Small intestine (tissue), 7 donors: ENCODE data around the gene EPHA8. TPM values are rescaled to one million over a fixed set of nuclear protein-coding genes. Genes with fewer than 3 reads are reported as not detected.

ENCODE experiments used
- DNase-seq, 2 donors: peaks; one replicate each; pipeline versions ENCODE4 v3.0.0 to v3.0.0-alpha.2; 2013
- FAIRE-seq: peaks from 2 replicates; lab custom pipeline; 2012; peaks lifted over from hg19 to GRCh38; lab: Jason Lieb, UNC
- H3K27ac ChIP-seq, 3 donors: one replicate each; pipeline ENCODE4 v1.5.1; 2013; ENCODE audit warnings: low read length in 2 of 3, mild to moderate bottlenecking in 2 of 3, control low read depth in 1 of 3, inconsistent platforms in 1 of 3, low read depth in 1 of 3, moderate library complexity in 1 of 3
- H3K27me3 ChIP-seq, 3 donors: one replicate each; pipeline ENCODE4 v1.6.1; 2013; ENCODE audit warnings: low read length in 3 of 3, inconsistent platforms in 1 of 3; ENCODE audit not compliant: control insufficient read depth in 3 of 3, insufficient read depth in 3 of 3
- H3K36me3 ChIP-seq, 3 donors: one replicate each; pipeline ENCODE4 v1.6.1; 2013; ENCODE audit warnings: low read length in 3 of 3, inconsistent platforms in 1 of 3, low read depth in 1 of 3, mild to moderate bottlenecking in 1 of 3, moderate library complexity in 1 of 3; ENCODE audit not compliant: control insufficient read depth in 3 of 3, insufficient read depth in 2 of 3
- H3K4me1 ChIP-seq, 3 donors: one replicate each; pipeline ENCODE4 v1.6.1; 2013; ENCODE audit warnings: low read length in 2 of 3, inconsistent platforms in 1 of 3, low read depth in 1 of 3, mild to moderate bottlenecking in 1 of 3, moderate library complexity in 1 of 3; ENCODE audit not compliant: control insufficient read depth in 3 of 3, insufficient read depth in 2 of 3
- H3K4me3 ChIP-seq, 3 donors: one replicate each; pipeline ENCODE4 v1.5.1; 2013; ENCODE audit warnings: low read length in 3 of 3, control low read depth in 1 of 3, inconsistent platforms in 1 of 3, low read depth in 1 of 3, mild to moderate bottlenecking in 1 of 3, moderate library complexity in 1 of 3
- H3K9me3 ChIP-seq, 2 donors: one replicate each; pipeline ENCODE4 v1.6.1; 2013; ENCODE audit warnings: low read depth in 1 of 2, low read length in 1 of 2; ENCODE audit not compliant: control insufficient read depth in 2 of 2, insufficient read depth in 1 of 2
- WGBS, 3 donors: extraction: QIAGEN DNeasy Blood & Tissue Kit; methylation state at CpG; one replicate each; pipeline ENCODE4 v1.1.7; 2013; 5-methylcytosine and 5-hydroxymethylcytosine counted together
- polyA plus RNA-seq, 4 donors: library from polyadenylated mRNA; stranded (reverse) in 3 of 4; unstranded in 1 of 4; fragments of 200-250 nt in 3 of 4; fragments of 120-200 nt in 1 of 4; gene quantifications; one replicate each; pipeline versions ENCODE4 v1.2.1 to v1.2.3, GENCODE V29; 2013
- donor health status: healthy with polysubstance abuse.
- donor health status: control.
- donor health status: control.
- donor health status: Bipolar disorder and iron deficiency.
- donor health status: healthy.

Gene EPHA8
- polyA plus RNA-seq, 4 donors, result 0.21 to 0.64 TPM; not detected in 2

- Histone ChIP-seq H3K4me1 (no peaks in the 10 kb centered on the region), H3K4me3 (no peak overlapping the region), H3K9me3 (no peaks in the 10 kb centered on the region), H3K27me3 (no peaks in the 10 kb centered on the region), H3K36me3 (peaks cover 21 to 81% (median 28%) of the 10 kb centered on the region in 3 donors), H3K27ac (no peak overlapping the region)
- DNase-seq, result no peak
- whole genome bisulfite sequencing, 3 donors, result 89 to 92% (median 91%) methylated on average over 5 of the region's 5 CpGs
- FAIRE-seq, result no peak
Measured at GRCh38 chr1:22524481-22524880, 38.8 kb upstream of the EPHA8 start.

DNA sequence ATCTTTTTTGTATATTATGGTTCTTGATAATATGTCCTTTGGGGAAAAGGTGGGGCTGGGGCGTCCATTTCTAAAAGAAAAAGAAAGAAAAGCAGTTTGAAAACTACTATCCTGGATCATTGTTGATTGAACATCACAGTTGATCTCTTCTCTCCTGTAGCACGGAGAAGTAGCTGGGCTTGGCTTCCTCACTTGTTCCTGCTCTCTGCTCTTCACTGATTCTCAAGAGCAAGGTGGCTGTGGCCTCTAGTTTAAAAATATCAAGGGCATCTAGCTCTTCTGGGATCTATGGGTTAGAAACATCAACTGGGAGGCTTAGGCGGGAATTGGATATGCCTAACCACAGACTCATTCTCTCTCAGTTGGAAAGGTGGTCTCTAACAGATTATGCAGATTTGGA lies 38.1 kb upstream of the EPHA8 start:
- Histone ChIP-seq H3K9me3 (no peaks in the 10 kb centered on the region), H3K27ac (no peak overlapping the region), H3K27me3 (no peaks in the 10 kb centered on the region), H3K4me1 (peaks cover 0 to 3% (median 0%) of the 10 kb centered on the region in 3 donors), H3K4me3 (no peak overlapping the region), H3K36me3 (peaks cover 18 to 80% (median 22%) of the 10 kb centered on the region in 3 donors)
- no peak for DNase-seq
- WGBS, 3 donors, result 87 to 94% (median 91%) methylated on average over 3 of the region's 3 CpGs
- FAIRE-seq, result no peak

DNA sequence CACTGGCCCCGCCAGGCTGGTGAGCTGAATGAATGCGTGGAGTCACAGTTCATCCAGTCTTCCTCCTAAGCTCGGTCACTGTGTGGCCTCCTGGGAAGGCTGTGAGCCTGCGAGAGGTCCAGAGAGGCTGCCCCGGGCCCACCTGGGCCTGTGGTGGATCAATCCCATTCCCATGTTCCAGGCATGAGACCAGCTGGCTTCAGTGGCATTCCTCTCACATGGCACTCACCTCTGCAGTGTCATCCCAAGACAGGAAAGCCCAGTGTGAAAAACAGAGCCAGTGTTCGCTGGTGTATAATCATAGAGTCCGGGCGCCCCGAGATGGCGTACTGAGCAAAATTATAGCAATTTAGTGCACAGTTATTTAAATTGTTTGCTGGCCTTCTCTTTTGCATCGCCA lies 37.6 kb upstream of the EPHA8 start:
- H3K9me3 ChIP-seq, result no peaks in the 10 kb centered on the region
- no peak overlapping the region for H3K27ac ChIP-seq
- H3K4me3 ChIP-seq, result no peak overlapping the region
- WGBS, 3 donors, result 88 to 97% (median 94%) methylated on average over 11 of the region's 11 CpGs
- peaks cover 0 to 7% (median 1%) of the 10 kb centered on the region in 3 donors for H3K4me1 ChIP-seq
- DNase-seq, result no peak
- H3K36me3 ChIP-seq, result peaks cover 14 to 77% (median 19%) of the 10 kb centered on the region in 3 donors
- FAIRE-seq, result no peak
- H3K27me3 ChIP-seq, result no peaks in the 10 kb centered on the region

GRCh38 chr1:22526098-22526497 lies 37.2 kb upstream of the EPHA8 start:
- H3K27ac ChIP-seq, result no peak overlapping the region
- H3K36me3 ChIP-seq, result peaks cover 12 to 73% (median 16%) of the 10 kb centered on the region in 3 donors
- H3K4me1 ChIP-seq, result peaks cover 0 to 10% (median 3%) of the 10 kb centered on the region in 3 donors
- no peak for DNase-seq
- no peak overlapping the region for H3K4me3 ChIP-seq
- H3K27me3 ChIP-seq, result no peaks in the 10 kb centered on the region
- WGBS, 3 donors, result 72 to 85% (median 75%) methylated on average over 11 of the region's 11 CpGs
- no peaks in the 10 kb centered on the region for H3K9me3 ChIP-seq
- no peak for FAIRE-seq

- Histone ChIP-seq H3K4me3 (no peak overlapping the region), H3K27ac (no peak overlapping the region), H3K27me3 (no peaks in the 10 kb centered on the region), H3K4me1 (peaks cover 0 to 15% (median 3%) of the 10 kb centered on the region in 3 donors), H3K36me3 (peaks cover 11 to 70% (median 12%) of the 10 kb centered on the region in 3 donors), H3K9me3 (no peaks in the 10 kb centered on the region)
- DNase-seq (no peak), FAIRE-seq (no peak)
- 85 to 91% (median 87%) methylated on average over 5 of the region's 5 CpGs for WGBS, 3 donors
Measured at GRCh38 chr1:22526677-22527076, 36.6 kb upstream of the EPHA8 start.

DNA sequence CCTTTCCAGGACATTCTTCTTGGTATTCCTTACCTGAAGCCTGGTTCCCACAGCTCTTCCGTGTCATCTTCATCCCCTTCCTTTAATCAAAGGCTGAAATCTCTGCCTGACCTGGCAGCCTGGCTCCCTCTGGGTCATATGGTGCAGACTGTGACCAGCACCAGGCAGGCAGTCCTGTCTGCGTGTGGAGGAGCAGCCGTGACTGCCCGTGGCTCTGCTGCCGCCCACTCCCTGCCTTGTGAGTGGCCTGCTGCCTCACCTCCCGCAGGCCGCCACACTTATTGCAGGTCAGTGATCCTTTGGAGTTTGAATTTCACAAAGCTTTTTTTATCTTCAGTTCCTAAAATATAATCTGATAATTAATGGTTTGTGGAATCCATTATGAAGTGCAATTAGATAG lies 36.2 kb upstream of the EPHA8 start:
- Histone ChIP-seq H3K36me3 (peaks cover 10 to 71% (median 10%) of the 10 kb centered on the region in 3 donors), H3K27ac (no peak overlapping the region), H3K4me1 (peaks cover 0 to 19% (median 3%) of the 10 kb centered on the region in 3 donors), H3K9me3 (no peaks in the 10 kb centered on the region), H3K27me3 (no peaks in the 10 kb centered on the region), H3K4me3 (no peak overlapping the region)
- DNase-seq (no peak), FAIRE-seq (no peak)
- 89 to 92% (median 90%) methylated on average over 7 of the region's 7 CpGs for WGBS, 3 donors

- no peak overlapping the region for H3K27ac ChIP-seq
Measured at GRCh38 chr1:22527555-22528296, 35.6 kb upstream of the EPHA8 start.

DNA sequence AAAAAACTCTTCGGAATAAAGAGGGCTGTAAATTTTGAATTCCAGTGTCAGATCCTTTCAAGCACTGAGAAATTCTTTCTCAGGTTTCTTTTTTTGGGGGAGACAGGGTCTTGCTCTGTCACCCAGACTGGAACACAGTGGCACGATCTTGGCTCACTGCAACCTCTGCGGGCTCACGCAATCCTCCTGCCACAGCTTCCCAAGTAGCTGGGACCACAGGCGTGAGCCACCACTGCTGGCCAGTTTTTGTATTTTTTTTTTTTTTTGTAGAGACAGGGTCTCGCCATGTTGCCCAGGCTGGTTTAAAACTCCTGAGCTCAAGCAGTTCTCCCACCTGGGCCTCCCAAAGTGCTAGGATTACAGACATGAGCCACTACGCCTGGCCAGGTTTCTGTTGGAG lies 34.8 kb upstream of the EPHA8 start:
- 96% methylated on average over 7 of the region's 7 CpGs for WGBS, 3 donors
- DNase-seq (no peak), FAIRE-seq (no peak)
- H3K27me3 ChIP-seq, result no peaks in the 10 kb centered on the region
- peaks cover 0 to 21% (median 3%) of the 10 kb centered on the region in 3 donors for H3K4me1 ChIP-seq
- no peak overlapping the region for H3K27ac ChIP-seq
- H3K4me3 ChIP-seq, result no peak overlapping the region
- peaks cover 8 to 77% (median 10%) of the 10 kb centered on the region in 3 donors for H3K36me3 ChIP-seq
- H3K9me3 ChIP-seq, result no peaks in the 10 kb centered on the region

More at GRCh38 chr1:22527555-22528296, 35.6 kb upstream of the EPHA8 start:
- no peaks in the 10 kb centered on the region for H3K9me3 ChIP-seq
- H3K4me1 ChIP-seq, result peaks cover 0 to 21% (median 3%) of the 10 kb centered on the region in 3 donors
- H3K4me3 ChIP-seq, result no peak overlapping the region
- FAIRE-seq, result no peak
- 88 to 89% (median 88%) methylated on average over 15 of the region's 15 CpGs for WGBS, 3 donors
- H3K36me3 ChIP-seq, result peaks cover 8 to 72% (median 10%) of the 10 kb centered on the region in 3 donors
- no peak for DNase-seq
- H3K27me3 ChIP-seq, result no peaks in the 10 kb centered on the region
